Stomach smooth muscle (tissue), 2 donors: ENCODE results near the gene VIPR1.
A peak's percentile ranks its signal among the peaks of the same experiment; 100 is the strongest.

Source experiments
- H3K27ac ChIP-seq: one replicate; pipeline ENCODE4 v1.7.0; 2013; ENCODE audit warnings: mild to moderate bottlenecking, low read length, inconsistent platforms
- H3K27me3 ChIP-seq, 2 donors: one replicate each; pipeline ENCODE4 v1.7.0; 2013; ENCODE audit warnings: low read length in 2 of 2; ENCODE audit not compliant: insufficient read depth in 2 of 2, control insufficient read depth in 1 of 2
- H3K36me3 ChIP-seq, 2 donors: one replicate each; pipeline ENCODE4 v1.7.0; 2013; ENCODE audit warnings: low read length in 2 of 2; ENCODE audit not compliant: control insufficient read depth in 2 of 2, insufficient read depth in 2 of 2
- H3K4me1 ChIP-seq: one replicate; pipeline ENCODE4 v1.7.0; 2013; ENCODE audit warnings: low read length; ENCODE audit not compliant: control insufficient read depth, insufficient read depth
- H3K4me3 ChIP-seq, 2 donors: one replicate each; pipeline ENCODE4 v1.7.0; 2013; ENCODE audit warnings: low read length in 2 of 2
- H3K9ac ChIP-seq, 2 donors: one replicate each; pipeline ENCODE4 v1.7.0; 2013; ENCODE audit warnings: low read length in 2 of 2, mild to moderate bottlenecking in 1 of 2
- H3K9me3 ChIP-seq, 2 donors: one replicate each; pipeline ENCODE4 v1.7.0; 2013; ENCODE audit warnings: low read length in 2 of 2; ENCODE audit not compliant: control insufficient read depth in 2 of 2
- donor health status: healthy.
- donor health status: Pancreatic carcinoma.

The VIPR1 gene

GRCh38 chr3:42533161-42533897 is 30.9 kb downstream of the VIPR1 start:
- Histone ChIP-seq H3K9ac (no peak overlapping the region), H3K36me3 (no peaks in the 10 kb centered on the region), H3K4me3 (no peak overlapping the region), H3K27me3 (no peaks in the 10 kb centered on the region), H3K27ac (no peak overlapping the region), H3K4me1 (no peaks in the 10 kb centered on the region), H3K9me3 (no peaks in the 10 kb centered on the region)

GRCh38 chr3:42535981-42536784 is 33.7 kb downstream of the VIPR1 start:
- H3K36me3 ChIP-seq, result no peaks in the 10 kb centered on the region
- H3K4me3 ChIP-seq, result no peak overlapping the region
- no peak overlapping the region for H3K9ac ChIP-seq

DNA sequence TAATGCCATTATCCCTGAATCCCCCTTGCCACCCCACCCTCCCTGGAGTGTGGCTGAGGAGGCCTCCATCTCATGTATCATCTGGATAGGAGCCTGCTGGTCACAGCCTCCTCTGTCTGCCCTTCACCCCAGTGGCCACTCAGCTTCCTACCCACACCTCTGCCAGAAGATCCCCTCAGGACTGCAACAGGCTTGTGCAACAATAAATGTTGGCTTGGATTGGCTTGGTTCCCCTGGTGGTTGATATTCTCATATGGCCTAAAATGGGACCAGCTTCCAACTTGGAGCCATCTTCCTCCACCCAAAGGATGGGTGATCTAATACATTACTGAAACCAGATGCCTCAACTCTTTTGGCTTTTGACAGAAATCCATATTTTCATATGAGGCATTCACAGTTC is 34.9 kb downstream of the VIPR1 start:
- no peaks in the 10 kb centered on the region for H3K9me3 ChIP-seq
- H3K36me3 ChIP-seq, result no peaks in the 10 kb centered on the region
- H3K27ac ChIP-seq, result no peak overlapping the region
- peaks cover 0 to 5% of the 10 kb centered on the region in 2 donors for H3K27me3 ChIP-seq
- no peak overlapping the region for H3K4me3 ChIP-seq
- no peak overlapping the region for H3K9ac ChIP-seq
- peaks cover 2% of the 10 kb centered on the region for H3K4me1 ChIP-seq

More at GRCh38 chr3:42535981-42536784, 33.7 kb downstream of the VIPR1 start:
- peaks cover 2% of the 10 kb centered on the region for H3K4me1 ChIP-seq
- H3K9me3 ChIP-seq, result no peaks in the 10 kb centered on the region
- H3K27ac ChIP-seq, result no peak overlapping the region
- H3K27me3 ChIP-seq, result peaks cover 0 to 5% of the 10 kb centered on the region in 2 donors

GRCh38 chr3:42539871-42540714 is 37.6 kb downstream of the VIPR1 start:
- Histone ChIP-seq H3K9me3 (no peaks in the 10 kb centered on the region), H3K4me1 (peaks cover 11% of the 10 kb centered on the region), H3K36me3 (no peaks in the 10 kb centered on the region), H3K4me3 (no peak overlapping the region), H3K9ac (no peak overlapping the region), H3K27me3 (peaks cover 0 to 5% of the 10 kb centered on the region in 2 donors), H3K27ac (no peak overlapping the region)

DNA sequence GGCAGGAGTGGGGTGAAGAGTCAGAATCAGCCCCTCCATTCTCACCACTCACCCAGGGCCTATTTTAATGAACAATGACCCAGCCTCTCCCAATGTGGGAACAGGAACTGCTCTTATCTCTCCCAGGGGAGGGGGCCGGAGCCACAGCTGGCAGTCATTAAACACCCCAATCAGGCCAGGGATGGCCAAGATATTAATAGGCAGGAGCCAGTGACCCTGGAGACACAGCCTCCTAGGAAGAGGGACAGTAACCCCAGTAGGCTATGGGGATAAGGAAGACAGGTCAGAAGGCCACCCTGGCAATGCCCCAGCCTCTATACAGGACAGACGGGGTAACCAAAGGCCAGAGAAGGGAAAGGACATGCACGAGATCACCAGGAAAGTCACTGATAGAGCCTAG is 38.6 kb downstream of the VIPR1 start:
- Histone ChIP-seq H3K9ac (no peak overlapping the region), H3K4me1 (peaks cover 16% of the 10 kb centered on the region), H3K4me3 (no peak overlapping the region), H3K27ac (no peak overlapping the region), H3K36me3 (no peaks in the 10 kb centered on the region), H3K27me3 (peaks cover 0 to 5% of the 10 kb centered on the region in 2 donors), H3K9me3 (no peaks in the 10 kb centered on the region)

DNA sequence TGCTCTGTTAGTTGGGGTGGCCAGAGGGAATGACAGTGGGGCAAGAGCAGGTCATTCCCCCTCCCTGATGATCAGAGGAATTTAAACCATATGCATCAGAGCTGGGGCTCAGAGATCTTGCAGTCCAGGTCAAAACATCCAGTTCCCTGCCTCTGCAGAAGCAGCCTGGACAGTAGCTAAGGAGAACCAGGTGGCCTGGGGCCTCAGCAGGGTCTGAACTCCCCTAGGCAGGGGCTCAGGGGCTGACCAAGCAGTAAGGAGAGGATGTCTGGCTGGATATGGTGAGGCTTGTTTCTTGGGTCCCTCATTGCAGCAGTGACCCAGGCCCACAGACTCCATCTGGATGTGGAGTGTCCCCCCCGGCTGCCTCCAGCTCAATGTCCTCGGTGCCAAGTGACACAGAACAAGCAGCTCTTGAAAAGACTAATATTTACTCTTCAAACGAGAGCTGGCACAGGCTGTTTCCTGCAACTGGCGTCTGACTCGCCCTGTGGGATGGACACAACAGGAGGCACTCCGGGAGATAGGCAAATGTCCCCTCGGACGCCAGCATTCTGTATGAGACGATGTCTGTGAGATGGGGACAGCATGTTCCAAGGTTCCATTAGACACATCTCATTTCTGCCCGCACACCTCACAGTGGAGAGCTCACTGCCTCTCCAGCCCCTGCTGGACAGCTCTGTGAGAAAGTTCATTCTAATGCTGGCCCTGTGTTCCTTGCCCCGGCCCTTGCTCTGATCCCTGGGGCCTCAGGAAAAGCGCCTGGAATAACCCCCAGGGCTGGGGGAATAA is 42.2 kb downstream of the VIPR1 start:
- no peak overlapping the region for H3K9ac ChIP-seq
- peaks cover 3 to 11% of the 10 kb centered on the region in 2 donors for H3K36me3 ChIP-seq
- peaks cover 0 to 1% of the 10 kb centered on the region in 2 donors for H3K27me3 ChIP-seq
- peaks cover 21% of the 10 kb centered on the region for H3K4me1 ChIP-seq
- H3K4me3 ChIP-seq, result peak overlapping the region in 1 of 2 donors; percentile 44
- H3K27ac ChIP-seq, result peak overlapping the region; percentile 37
- no peaks in the 10 kb centered on the region for H3K9me3 ChIP-seq

- Histone ChIP-seq H3K4me1 (peaks cover 21% of the 10 kb centered on the region), H3K9ac (no peak overlapping the region), H3K27ac (no peak overlapping the region), H3K4me3 (no peak overlapping the region), H3K36me3 (peaks cover 10 to 18% of the 10 kb centered on the region in 2 donors), H3K9me3 (no peaks in the 10 kb centered on the region), H3K27me3 (no peaks in the 10 kb centered on the region)
Observed at GRCh38 chr3:42545284-42545900, 42.9 kb downstream of the VIPR1 start.

DNA sequence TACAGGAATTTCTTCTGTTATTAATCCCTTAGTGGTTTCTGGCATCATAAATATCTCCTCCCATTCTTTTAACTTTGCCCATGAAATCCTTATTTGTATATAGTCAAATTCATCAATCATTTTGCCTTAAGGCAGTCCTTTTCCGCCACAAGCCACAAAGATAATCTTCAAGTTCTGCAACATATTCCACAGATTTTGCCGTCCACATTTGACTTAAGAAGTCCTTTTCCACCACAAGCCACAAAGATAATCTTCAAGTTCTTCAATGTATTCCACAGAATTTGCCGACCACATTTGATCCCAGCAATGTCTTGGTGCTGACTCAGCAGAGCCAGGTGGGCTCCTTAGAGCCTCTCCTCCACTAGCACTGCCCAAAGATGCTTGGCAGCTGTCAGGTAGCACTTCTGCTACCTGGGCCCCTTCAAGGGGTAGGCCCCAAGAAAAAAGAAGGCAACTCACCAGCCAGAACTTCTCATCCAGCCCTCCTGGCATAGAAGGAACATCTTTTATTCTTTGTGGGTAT is 44.3 kb downstream of the VIPR1 start:
- Histone ChIP-seq H3K9me3 (no peaks in the 10 kb centered on the region), H3K27me3 (no peaks in the 10 kb centered on the region), H3K4me3 (no peak overlapping the region), H3K36me3 (peaks cover 12 to 20% of the 10 kb centered on the region in 2 donors), H3K4me1 (peaks cover 21% of the 10 kb centered on the region), H3K9ac (no peak overlapping the region), H3K27ac (no peak overlapping the region)

DNA sequence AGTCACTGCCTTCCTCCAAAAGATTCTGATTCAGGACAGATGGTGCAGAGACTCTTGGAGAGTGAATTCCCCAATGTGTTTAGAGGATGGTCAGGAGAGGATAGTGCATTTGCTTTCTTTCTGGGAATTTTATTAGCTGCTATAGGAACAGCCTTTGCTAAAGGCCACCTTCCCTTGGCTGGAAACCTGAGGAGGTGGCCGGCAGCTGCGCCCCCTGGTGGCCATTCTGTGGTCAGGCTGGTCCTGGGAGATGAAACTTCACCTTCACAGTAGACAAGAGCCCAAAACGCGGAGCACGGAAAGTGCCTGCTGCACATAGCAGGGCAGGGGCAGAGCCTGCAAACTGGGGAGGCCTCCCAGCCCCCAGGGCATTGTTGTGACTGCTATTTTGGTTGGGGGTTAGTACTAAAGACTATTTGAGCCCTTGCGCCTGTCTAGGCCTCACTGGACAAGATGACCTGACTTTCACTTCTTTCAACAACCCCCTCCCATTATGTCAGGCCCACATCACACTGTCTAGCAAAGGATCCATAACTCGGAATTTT is 45.0 kb downstream of the VIPR1 start:
- no peak overlapping the region for H3K9ac ChIP-seq
- no peak overlapping the region for H3K27ac ChIP-seq
- peaks cover 21% of the 10 kb centered on the region for H3K4me1 ChIP-seq
- H3K36me3 ChIP-seq, result peaks cover 16 to 20% of the 10 kb centered on the region in 2 donors
- H3K4me3 ChIP-seq, result no peak overlapping the region
- no peaks in the 10 kb centered on the region for H3K27me3 ChIP-seq
- H3K9me3 ChIP-seq, result no peaks in the 10 kb centered on the region
